Stimulated activated CD4-positive, alpha-beta T cell treated with anti-CD3 and anti-CD28 coated beads, Interleukin-12 subunit alpha, Interleukin-12 subunit beta, amount 100 ng/mL, for 4 hours (primary cell): Measurements from ENCODE around the gene GOLGA8T.
"Not testable (repeated sequence)": the region's sequence is repeated elsewhere in the genome, so short reads cannot be mapped to it uniquely, and the experiment has no call there.

Source experiments
- DNase-seq: peaks from one replicate; pipeline ENCODE4 v3.0.0-alpha.2; 2020

GOLGA8T gene

DNA sequence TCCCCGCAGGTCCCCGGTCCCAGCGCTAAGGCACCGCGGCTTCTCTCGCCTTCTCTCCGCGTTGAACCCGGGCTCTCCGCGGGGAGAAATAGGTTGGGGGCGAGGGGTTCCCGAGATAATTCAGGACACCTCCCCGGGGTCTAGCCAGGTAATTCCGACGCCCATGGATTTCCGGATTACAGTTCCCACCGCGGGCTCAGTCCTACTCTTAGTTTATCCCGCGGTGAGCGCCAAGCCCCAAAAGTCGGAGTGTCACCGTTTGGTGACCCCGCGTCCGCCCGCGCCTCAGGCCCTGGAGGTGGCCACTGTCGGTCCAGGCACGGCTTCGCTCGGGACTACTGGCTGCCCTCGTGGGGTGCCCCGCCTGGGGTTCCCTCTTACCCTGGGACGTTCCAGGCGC lies 56.8 kb downstream of the GOLGA8T start:
- DNase-seq: not testable (repeated sequence)

DNA sequence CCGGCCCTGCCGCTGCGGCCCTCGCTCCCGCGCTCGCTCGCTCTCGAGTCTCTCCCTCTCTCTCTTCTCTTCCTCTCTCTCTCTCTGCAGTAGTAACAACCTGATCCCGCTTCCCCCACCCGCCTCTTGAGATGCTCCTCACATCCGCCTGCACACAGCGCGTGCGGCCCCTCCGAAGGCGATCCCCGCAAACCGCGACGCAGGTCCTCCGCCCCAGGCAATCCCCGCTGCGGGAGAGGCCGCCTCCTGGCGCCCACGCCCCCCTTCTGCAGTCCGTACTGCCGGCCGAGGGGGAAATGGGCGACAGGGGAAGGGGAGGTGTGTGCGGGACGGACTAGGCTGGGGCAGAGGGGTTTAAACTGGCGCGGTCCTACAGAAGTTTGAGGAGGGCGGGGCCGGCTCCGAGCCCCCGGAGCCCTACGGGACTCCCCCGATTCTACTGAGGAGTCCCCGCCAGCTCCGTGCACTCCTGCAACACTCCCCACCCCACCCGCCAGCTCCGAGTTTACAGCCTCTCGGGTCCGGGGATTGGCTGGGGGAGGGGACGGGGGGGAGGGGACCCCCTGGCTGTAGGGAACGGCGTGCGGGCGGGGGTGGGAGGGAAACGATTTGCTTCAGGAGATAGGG lies 57.4 kb downstream of the GOLGA8T start:
- not testable (repeated sequence) for DNase-seq

- DNase-seq: not testable (repeated sequence)
Observed at GRCh38 chr15:30192892-30193291, 58.0 kb downstream of the GOLGA8T start.
